MM.1S (cell line): ENCODE measurements around the gene PBX3.

ENCODE experiments used
- DNase-seq: peaks from one replicate; pipeline ENCODE4 v3.0.0-alpha.2; 2015
- H2AFZ ChIP-seq: fragments of 300-600 bp; sonication (generic); 2 replicates; pipeline ENCODE4 v1.6.0; 2016; ENCODE audit warnings: antibody characterized with exemption, low read length
- H3F3A ChIP-seq: fragments of 300-600 bp; sonication (generic); 2 replicates; pipeline ENCODE4 v1.6.1; 2016; ENCODE audit warnings: mild to moderate bottlenecking, antibody characterized with exemption, low read length, moderate library complexity, mixed read lengths; ENCODE audit not compliant: insufficient read depth
- H3K27ac ChIP-seq: fragments of 300-600 bp; sonication (generic); 2 replicates; pipeline ENCODE4 v1.5.1; 2016; ENCODE audit warnings: mild to moderate bottlenecking, low read length
- H3K27me3 ChIP-seq: fragments of 300-600 bp; sonication (generic); replicated peaks from 2 replicates; pipeline ENCODE4 v1.6.0; 2016; ENCODE audit warnings: low read length; ENCODE audit not compliant: insufficient read depth
- H3K36me3 ChIP-seq: fragments of 300-600 bp; sonication (generic); replicated peaks from 2 replicates; pipeline ENCODE4 v1.6.1; 2016; ENCODE audit warnings: mild to moderate bottlenecking, low read length, mixed read lengths; ENCODE audit not compliant: insufficient read depth
- H3K4me1 ChIP-seq: fragments of 300-600 bp; sonication (generic); 2 replicates; pipeline ENCODE4 v1.6.1; 2016; ENCODE audit warnings: low read length, mixed read lengths
- H3K4me2 ChIP-seq: fragments of 300-600 bp; sonication (generic); 2 replicates; pipeline ENCODE4 v1.6.0; 2016; ENCODE audit warnings: low read depth, low read length
- H3K4me3 ChIP-seq: fragments of 300-600 bp; sonication (generic); 2 replicates; pipeline ENCODE4 v1.5.1; 2016; ENCODE audit warnings: low read length, mixed read lengths
- H3K79me2 ChIP-seq: fragments of 300-600 bp; sonication (generic); 2 replicates; pipeline ENCODE4 v1.6.1; 2016; ENCODE audit warnings: mixed run types, low read length, mixed read lengths
- H3K9ac ChIP-seq: fragments of 300-600 bp; sonication (generic); 2 replicates; pipeline ENCODE4 v1.6.1; 2016; ENCODE audit warnings: low read length, mixed read lengths
- H3K9me2 ChIP-seq: fragments of 300-600 bp; sonication (generic); replicated peaks from 2 replicates; pipeline ENCODE4 v1.6.1; 2016; ENCODE audit warnings: mild to moderate bottlenecking, low read length, mixed read lengths; ENCODE audit not compliant: insufficient read depth
- H3K9me3 ChIP-seq: fragments of 300-600 bp; sonication (generic); replicated peaks from 2 replicates; pipeline ENCODE4 v1.6.1; 2016; ENCODE audit warnings: mild to moderate bottlenecking, low read length, mixed read lengths; ENCODE audit not compliant: insufficient read depth
- H4K20me1 ChIP-seq: fragments of 300-600 bp; sonication (generic); 2 replicates; pipeline ENCODE4 v1.6.1; 2016; ENCODE audit warnings: mild to moderate bottlenecking, low read length, moderate library complexity, mixed read lengths; ENCODE audit not compliant: insufficient read depth
- CTCF ChIP-seq: fragments of 300-600 bp; sonication (generic); IDR thresholded peaks from 2 replicates; pipeline ENCODE4 v1.5.1; 2016; ENCODE audit warnings: antibody characterized with exemption, low read length, mixed read lengths
- EZH2 ChIP-seq: fragments of 300-600 bp; sonication (generic); optimal IDR thresholded peaks from 2 replicates; pipeline ENCODE3; 2017; ENCODE audit warnings: low read depth, mild to moderate bottlenecking, antibody characterized with exemption, low read length, mixed read lengths
- EZH2phosphoT487 ChIP-seq: fragments of 300-600 bp; sonication (generic); IDR thresholded peaks from 2 replicates; pipeline ENCODE4 v1.6.1; 2018; ENCODE audit warnings: antibody characterized with exemption, low read length

Gene PBX3

GRCh38 chr9:126000731-126001580, 253.8 kb downstream of the PBX3 start:
- Histone ChIP-seq H3K9me3 (no peaks in the 10 kb centered on the region), H3K27me3 (peaks cover 16% of the 10 kb centered on the region), H3K9me2 (no peaks in the 10 kb centered on the region), H3K9ac (no peak overlapping the region), H4K20me1 (no peaks in the 10 kb centered on the region), H3K36me3 (no peaks in the 10 kb centered on the region), H3K4me3 (no peak overlapping the region), H2AFZ (no peak overlapping the region), H3F3A (no peaks in the 10 kb centered on the region), H3K27ac (no peak overlapping the region), H3K79me2 (no peaks in the 10 kb centered on the region), H3K4me1 (no peaks in the 10 kb centered on the region), H3K4me2 (no peak overlapping the region)
- no peak for TF ChIP-seq EZH2
- no peak for TF ChIP-seq EZH2phosphoT487
- TF ChIP-seq CTCF = no peak
- no peak for DNase-seq

GRCh38 chr9:126001581-126002225, 254.5 kb downstream of the PBX3 start:
- Histone ChIP-seq H3K36me3 (no peaks in the 10 kb centered on the region), H3K4me3 (no peak overlapping the region), H3K27ac (no peak overlapping the region), H2AFZ (no peak overlapping the region), H3K4me2 (no peak overlapping the region), H3K9ac (no peak overlapping the region), H3K27me3 (peaks cover 14% of the 10 kb centered on the region), H3K4me1 (no peaks in the 10 kb centered on the region), H3K9me2 (no peaks in the 10 kb centered on the region), H3F3A (no peaks in the 10 kb centered on the region), H3K79me2 (no peaks in the 10 kb centered on the region), H4K20me1 (no peaks in the 10 kb centered on the region), H3K9me3 (no peaks in the 10 kb centered on the region)
- TF ChIP-seq CTCF (no peak), EZH2 (no peak), EZH2phosphoT487 (no peak)
- no peak for DNase-seq

- Histone ChIP-seq H3K4me2 (no peak overlapping the region), H3K79me2 (no peaks in the 10 kb centered on the region), H3K9ac (no peak overlapping the region), H2AFZ (no peak overlapping the region), H3K9me2 (no peaks in the 10 kb centered on the region), H3K27me3 (peaks cover 13% of the 10 kb centered on the region), H3K4me1 (no peaks in the 10 kb centered on the region), H3F3A (no peaks in the 10 kb centered on the region), H3K4me3 (no peak overlapping the region), H3K27ac (no peak overlapping the region), H3K36me3 (no peaks in the 10 kb centered on the region), H3K9me3 (no peaks in the 10 kb centered on the region), H4K20me1 (no peaks in the 10 kb centered on the region)
- no peak for DNase-seq
- TF ChIP-seq EZH2 = no peak
- TF ChIP-seq CTCF = no peak
- no peak for TF ChIP-seq EZH2phosphoT487
These were observed 255.5 kb downstream of the PBX3 start for GRCh38 chr9:126002476-126003350.
